H7 (cell line): Measurements from ENCODE around the gene MEG3. TPM values are rescaled to one million over a fixed set of nuclear protein-coding genes. Genes with fewer than 3 reads are reported as not detected.
A peak's percentile ranks its signal among the peaks of the same experiment; 100 is the strongest.

ENCODE experiments used
- DNase-seq: peaks from one replicate; pipeline ENCODE4 v3.0.0; 2012
- H3K27me3 ChIP-seq: 2 replicates; pipeline ENCODE4 v1.6.0; 2011; ENCODE audit warnings: mild to moderate bottlenecking, low read length; ENCODE audit not compliant: control insufficient read depth, insufficient read depth
- H3K36me3 ChIP-seq: replicated peaks from 2 replicates; pipeline ENCODE4 v1.5.1; 2011; ENCODE audit warnings: low read length; ENCODE audit not compliant: control insufficient read depth, insufficient read depth
- H3K4me3 ChIP-seq: 2 replicates; pipeline ENCODE4 v1.5.1; 2011; ENCODE audit warnings: low read depth, mild to moderate bottlenecking, control low read depth, low read length, moderate library complexity; ENCODE audit not compliant: insufficient read depth
- total RNA-seq: library from RNA; depleted of rRNA; stranded (reverse); fragments of >200 nt; shearing (Covaris generic); gene quantifications from 2 replicates; pipeline ENCODE4 v1.2.3, GENCODE V29; 2014

Gene MEG3
- total RNA-seq, 1 experiment from 2014 or later = 0.31 TPM

DNA sequence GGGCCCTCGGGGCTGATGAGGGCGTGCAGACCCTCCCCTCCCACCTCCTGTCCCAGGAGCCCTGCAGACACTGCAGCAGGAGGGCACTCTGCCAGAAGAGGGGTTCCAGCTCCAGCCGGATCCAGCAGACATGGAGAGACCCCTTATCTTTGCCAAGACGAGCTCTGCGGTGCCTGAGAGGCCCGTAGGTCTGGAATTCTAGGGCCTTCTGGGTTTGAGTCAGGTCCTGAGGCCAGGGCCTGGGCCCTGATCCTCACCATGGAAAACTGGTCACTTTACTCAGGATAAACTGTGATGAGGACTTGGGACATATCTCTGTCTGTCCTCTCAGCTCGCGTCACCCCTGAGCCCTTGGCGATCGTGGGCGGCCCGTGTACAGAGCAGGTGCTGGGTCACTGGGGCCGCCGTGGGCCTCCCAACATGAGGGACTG, 13.8 kb downstream of the MEG3 start:
- H3K27me3 ChIP-seq = no peaks in the 10 kb centered on the region
- no peak overlapping the region for H3K4me3 ChIP-seq
- no peaks in the 10 kb centered on the region for H3K36me3 ChIP-seq
- DNase-seq = no peak

DNA sequence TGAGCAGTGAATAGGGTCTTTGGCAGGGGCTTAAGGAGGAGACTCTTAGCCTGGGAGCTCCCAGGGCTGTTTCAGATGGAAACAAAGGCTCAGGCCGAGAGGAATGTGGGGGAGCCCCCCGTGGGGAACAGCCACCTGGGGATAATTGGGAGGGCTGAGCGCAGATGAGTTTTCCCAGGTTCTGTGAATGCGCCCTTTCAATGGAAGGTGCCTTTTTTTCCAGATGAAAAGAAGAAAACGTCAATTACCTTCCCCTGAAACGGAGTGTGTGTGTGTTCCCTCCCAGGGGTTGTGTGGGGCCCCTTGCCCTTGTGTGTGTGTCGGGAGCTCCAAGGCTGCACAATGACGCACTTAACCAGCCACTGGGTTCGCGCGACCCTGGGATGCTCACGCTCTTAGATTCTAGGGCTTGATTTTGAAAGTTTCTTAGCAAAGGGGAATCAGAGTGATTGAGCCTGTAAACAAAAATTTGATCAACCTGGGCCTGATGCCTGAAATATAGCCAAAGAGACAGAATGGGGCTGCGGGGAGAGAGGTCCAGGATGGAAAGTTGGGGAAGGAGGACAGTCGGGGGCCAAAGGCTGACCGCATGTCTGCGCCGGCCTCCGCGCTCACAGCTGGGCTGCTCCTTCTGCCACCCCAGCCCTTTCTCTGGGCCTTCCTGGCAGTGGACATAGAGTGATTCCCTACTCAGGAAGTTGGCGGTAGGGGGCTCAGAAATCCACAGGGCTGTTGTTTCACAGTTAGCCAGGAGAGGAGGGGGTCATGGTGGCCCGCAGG, 14.6 kb downstream of the MEG3 start:
- no peak overlapping the region for H3K4me3 ChIP-seq
- no peaks in the 10 kb centered on the region for H3K27me3 ChIP-seq
- no peaks in the 10 kb centered on the region for H3K36me3 ChIP-seq
- peak; percentile 80 for DNase-seq

DNA sequence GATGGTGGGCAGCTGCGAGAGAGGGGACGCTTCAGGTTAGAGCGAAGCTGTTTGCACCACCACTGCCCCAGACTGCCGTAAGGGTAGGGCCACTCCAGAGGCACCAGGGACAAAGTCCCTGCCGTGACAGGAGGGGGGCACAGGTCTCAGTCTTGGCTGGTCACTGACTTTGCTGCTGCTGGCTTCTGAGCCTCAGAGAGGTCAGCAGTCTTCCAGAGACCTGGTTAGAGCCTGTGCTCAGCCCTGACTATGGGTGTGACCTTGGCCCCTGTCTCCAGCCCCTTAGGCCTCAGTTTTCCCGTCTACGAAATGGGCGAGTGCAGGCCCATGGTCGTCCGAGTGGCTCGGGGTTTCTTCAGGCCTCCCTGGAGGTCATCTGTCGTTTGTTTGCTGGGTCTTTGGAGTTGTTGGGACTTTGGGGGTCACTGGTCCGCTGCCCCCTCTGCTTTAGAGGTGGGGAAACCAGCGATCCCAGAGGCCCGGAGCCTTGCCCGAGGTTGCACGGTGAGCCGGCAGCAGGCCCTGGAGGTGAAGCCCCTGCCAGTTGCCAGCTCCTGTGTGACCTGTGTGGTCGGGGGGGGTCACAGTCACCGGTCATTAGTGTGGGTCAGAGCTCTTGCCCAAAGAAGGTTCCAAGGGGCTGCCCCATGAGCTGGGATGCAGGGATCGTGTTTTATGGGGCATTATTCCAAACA, 15.3 kb downstream of the MEG3 start:
- Histone ChIP-seq H3K36me3 (no peaks in the 10 kb centered on the region), H3K4me3 (no peak overlapping the region), H3K27me3 (no peaks in the 10 kb centered on the region)
- DNase-seq = no peak

DNA sequence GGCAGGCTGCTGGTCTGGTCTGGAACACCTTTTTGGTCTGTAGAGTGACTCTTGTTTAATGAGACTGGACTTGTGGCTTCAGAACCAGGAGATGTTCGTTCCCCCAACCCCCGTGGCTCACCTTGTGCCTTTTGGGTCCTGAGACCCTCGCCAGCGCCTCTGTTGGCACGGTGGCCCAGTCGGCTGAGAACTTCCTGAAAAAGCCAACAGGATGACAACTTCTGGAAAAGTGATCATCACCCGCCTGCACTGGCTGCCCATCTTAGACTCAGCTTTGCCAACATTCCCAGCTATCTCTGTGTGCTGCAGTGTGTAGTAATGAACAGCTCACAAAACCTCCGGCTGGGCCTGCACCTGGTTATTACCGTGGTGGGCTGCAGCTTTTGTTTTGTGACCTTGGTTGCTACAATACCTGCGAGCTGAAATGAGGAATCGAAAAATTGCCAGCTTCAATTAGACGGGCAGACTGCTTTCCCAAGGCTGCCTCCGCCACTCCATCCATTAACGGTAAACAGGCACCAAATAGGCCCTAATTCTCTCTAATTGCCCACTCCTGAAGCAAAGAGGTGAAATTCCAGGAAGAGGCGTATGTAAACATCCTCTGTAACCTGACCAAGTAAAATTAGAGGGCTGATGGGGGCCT, 16.0 kb downstream of the MEG3 start:
- Histone ChIP-seq H3K4me3 (no peak overlapping the region), H3K36me3 (no peaks in the 10 kb centered on the region), H3K27me3 (no peaks in the 10 kb centered on the region)
- DNase-seq = no peak

DNA sequence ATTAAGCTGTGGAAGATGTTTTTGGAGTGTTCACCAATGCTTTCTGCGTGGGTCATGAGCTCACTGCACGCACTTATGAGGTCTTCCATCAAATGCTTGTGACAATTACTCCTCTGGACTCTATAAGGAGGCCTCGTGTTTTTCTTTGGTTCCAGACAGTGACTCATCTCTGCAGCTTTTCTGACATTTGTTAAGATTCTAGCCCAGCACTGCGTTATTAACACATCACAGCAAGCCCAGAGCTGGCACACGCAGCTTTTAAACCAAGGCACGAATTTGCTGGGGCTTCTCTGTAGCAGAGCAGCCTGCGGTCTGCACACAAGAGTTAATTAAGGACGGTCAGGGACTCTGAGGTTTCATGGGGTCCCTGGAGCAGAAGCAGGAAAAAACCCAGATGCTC, 16.9 kb downstream of the MEG3 start:
- Histone ChIP-seq H3K36me3 (no peaks in the 10 kb centered on the region), H3K4me3 (no peak overlapping the region), H3K27me3 (no peaks in the 10 kb centered on the region)
- DNase-seq = no peak

DNA sequence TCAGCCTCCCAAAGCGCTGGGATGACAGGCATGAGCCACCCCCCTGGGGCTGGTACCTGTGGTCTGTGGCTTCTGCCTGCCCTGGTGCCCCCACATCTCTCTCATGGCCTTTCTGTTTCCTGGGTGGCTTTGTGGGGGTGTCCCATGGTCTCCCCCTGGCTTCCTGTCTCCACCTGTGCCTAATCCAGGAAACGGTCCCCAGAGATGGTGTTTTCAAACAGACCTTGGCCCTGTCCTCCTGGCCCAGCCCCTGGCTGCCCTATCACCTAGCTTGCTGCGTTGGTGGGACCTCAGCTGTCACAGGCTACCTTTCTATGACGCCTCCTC, 18.1 kb downstream of the MEG3 start:
- no peak for DNase-seq
- Histone ChIP-seq H3K27me3 (no peaks in the 10 kb centered on the region), H3K36me3 (no peaks in the 10 kb centered on the region), H3K4me3 (no peak overlapping the region)

DNA sequence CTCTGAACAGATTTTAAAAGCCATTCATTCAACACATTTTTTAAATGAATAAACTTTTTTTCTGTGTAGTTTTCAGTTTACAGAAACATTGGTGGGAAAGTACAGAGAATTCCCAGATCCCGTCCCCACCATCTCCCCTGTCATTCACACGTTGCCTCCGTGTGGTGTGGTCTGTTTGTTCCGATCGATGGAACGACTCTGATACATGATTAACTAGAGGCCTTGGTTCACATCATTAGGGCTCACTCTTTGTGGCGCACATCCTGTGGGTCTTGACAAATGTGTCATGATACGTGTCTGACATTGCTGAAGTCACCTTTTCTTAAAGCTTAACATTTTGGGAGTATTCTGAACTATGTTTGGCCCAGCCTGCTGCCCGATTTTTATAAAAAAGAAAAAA, 18.5 kb downstream of the MEG3 start:
- Histone ChIP-seq H3K4me3 (no peak overlapping the region), H3K36me3 (no peaks in the 10 kb centered on the region), H3K27me3 (no peaks in the 10 kb centered on the region)
- no peak for DNase-seq

DNA sequence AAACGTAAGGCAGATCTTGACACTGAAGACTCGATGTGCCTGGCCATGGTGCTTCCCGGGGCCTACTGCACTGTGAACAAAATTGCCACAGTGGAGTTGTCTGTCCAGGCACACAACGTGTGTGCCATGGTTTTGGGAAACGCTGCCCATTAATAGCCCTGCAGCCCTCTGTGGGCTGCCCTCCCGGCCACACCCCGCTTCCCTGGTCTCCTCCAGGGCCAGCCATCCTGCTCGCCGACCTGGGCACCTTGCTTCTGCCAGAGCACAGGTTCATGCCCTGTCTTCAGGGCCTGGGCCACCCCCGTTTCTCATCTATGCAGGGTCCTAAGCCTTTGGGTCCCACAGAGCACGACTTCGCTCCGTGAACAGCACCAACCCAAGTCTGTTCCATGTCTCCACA, 18.9 kb downstream of the MEG3 start:
- no peaks in the 10 kb centered on the region for H3K36me3 ChIP-seq
- H3K4me3 ChIP-seq = no peak overlapping the region
- DNase-seq = no peak
- no peaks in the 10 kb centered on the region for H3K27me3 ChIP-seq

DNA sequence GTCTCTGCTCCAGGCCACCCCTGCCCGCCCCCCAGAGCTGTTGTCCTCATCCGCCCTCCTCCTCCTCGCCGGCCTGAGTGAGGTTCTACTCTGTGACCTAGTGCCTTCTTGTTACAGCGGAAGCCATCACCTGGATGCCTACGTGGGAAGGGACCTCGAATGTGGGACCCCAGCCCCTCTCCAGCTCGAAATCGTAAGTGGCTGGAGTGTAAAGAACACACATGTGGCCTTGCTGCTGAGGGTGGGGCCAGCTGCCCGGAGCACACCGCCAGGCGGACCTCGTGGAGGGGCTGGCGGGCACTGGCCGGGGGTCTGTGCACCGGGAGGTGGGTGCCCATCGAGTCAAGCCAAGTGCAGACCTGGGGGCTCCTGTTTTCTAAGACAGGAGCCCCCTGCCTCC, 19.4 kb downstream of the MEG3 start:
- Histone ChIP-seq H3K27me3 (no peaks in the 10 kb centered on the region), H3K4me3 (no peak overlapping the region), H3K36me3 (no peaks in the 10 kb centered on the region)
- DNase-seq = no peak

DNA sequence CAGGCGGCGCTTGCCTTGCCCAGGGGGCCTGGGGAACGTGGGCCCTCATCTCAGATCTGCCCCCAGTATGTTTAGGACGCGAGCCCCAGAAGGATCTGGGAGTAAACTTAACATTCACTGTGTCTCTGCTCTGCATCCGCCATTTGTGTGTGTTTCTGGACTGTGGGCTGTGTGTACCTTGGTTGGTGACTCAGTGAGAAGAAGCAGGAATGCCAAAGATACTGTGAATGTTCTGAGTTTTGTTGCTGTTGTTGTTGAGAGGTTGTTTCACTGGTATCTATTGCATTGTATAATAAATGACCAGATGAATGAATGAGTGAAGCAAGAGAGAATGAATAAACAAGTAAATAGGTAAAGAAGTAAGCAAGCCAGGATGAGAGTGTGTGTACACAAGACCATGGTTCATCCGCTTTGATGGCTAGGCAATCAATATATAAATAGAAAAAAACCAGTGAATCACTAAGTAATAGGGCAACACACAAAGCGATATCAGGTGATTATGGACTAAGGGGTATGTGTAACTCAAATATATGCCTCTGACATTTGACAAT, 20.5 kb downstream of the MEG3 start:
- no peak overlapping the region for H3K4me3 ChIP-seq
- no peaks in the 10 kb centered on the region for H3K27me3 ChIP-seq
- no peaks in the 10 kb centered on the region for H3K36me3 ChIP-seq
- DNase-seq = no peak

DNA sequence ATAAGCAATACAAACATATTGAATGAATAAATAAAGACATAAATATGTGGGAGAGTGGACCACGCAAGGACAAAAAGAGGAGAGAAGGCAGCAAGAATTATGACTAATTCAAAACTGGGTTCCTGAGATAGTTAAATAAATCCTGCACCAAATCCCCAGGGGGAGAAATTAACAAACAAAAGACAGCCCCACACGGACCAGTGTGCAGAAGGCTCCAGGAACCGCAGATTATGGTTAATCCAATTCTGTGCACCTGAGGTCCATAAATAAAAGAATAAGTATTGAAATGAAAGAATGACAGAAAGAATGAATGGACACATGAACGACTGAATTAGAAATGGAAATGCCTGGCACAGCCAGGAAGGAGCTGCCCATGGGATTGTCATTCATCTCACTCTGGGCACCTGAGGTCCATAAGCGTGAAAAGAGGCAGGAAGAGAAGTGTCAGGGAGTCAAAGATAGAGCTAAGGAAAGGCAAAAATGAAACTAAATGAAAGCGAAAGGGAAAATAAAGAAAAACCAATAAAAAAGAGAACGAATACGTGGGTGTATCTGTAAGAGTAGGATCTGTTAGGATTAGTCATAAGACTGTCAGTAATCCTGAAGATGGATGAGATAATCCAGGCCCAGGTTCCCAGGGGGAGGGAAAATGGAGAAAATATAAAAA, 23.3 kb downstream of the MEG3 start:
- Histone ChIP-seq H3K36me3 (no peaks in the 10 kb centered on the region), H3K27me3 (no peaks in the 10 kb centered on the region), H3K4me3 (no peak overlapping the region)
- DNase-seq = no peak

DNA sequence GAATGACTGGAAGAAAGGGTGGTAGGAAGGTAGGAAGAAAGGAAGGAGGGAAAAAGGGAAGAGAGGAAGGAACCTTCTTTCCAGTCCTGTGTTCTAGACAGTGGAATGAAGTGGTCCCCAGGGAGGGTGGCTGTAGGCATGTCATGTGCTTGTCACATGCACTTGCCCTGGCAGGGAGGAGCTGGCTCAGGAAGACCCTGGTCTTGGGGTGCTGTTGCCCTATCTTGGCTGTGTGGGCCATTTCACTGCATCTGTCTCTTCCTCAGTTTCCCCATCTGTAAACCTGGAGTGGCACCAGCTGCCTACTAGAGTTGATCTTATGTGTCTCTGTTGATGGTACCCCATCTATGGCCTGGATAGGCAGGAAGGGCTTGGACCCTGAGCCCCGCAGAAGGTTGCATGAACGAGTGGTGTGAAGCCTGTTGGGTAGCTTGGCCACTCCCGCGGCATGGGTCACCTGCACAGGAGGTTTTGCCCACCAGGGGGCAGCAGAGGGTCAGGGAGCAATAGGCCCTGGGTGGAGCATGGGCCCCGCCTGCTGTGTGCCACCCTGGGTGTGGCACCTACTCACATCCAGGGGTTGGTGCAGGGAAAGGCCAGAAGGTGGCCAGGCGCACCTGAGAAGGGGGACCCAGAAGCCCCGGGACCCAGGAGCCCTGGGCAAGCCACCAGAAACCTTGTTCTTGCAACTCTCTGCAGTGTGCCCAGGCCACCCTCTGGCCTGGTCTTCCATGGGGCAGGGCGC, 25.1 kb downstream of the MEG3 start:
- DNase-seq = peak; percentile 92

DNA sequence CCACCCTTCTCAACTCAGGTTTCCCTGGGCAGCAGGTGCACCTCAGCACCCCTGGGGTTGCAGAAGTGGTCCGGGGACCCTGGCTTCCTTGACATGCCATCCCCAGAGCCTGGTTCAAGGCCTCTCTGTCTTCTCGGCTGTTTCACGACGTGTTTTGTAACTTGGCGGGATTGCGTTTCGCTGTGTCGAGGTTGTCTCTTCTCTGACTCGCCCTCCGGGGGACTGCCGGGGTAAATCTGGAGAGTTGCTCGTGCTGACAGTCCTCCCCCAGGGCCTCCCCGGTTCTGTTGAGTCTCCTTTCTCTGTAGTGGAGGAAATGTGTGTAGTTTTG, 25.6 kb downstream of the MEG3 start:
- H3K36me3 ChIP-seq = no peaks in the 10 kb centered on the region
- no peaks in the 10 kb centered on the region for H3K27me3 ChIP-seq
- no peak for DNase-seq
- no peak overlapping the region for H3K4me3 ChIP-seq

More for the DNA sequence above, 25.1 kb downstream of the MEG3 start:
- Histone ChIP-seq H3K4me3 (no peak overlapping the region), H3K36me3 (no peaks in the 10 kb centered on the region), H3K27me3 (no peaks in the 10 kb centered on the region)

DNA sequence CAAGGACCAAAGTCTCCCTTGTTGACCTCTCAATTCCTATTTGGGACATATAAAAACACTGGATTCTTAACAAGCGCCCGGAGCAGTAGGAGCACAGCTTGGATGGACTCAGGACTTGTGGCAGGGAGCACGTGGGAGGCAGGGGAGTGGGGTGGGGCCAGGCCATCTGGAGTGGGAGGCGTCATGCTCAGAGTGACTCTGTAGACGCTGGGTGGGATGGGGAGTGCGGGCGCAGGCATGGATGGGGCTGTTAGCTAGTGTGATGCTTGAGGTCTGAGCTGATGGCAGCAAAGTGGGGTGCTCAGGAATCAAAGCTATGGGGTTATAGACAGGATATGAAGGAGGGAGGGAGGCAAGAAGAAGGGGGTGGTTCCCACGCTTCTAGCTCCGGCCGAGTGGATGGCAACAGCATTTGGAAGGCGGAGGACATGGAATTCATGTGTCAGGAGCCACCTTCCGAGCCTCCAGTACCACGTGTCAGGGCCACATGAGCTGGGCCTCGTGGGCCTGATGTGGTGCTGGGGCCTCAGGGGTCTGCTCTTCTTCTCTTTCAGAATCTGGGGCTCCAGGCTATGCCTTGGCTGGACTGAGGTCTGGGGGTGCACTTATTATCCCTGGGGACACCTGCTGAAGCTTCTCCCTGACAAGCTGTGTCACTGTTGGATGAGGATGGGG, 26.2 kb downstream of the MEG3 start:
- Histone ChIP-seq H3K36me3 (no peaks in the 10 kb centered on the region), H3K4me3 (no peak overlapping the region), H3K27me3 (no peaks in the 10 kb centered on the region)
- no peak for DNase-seq
